RWPE1 (cell line): ENCODE measurements around the gene NINJ1.

Experiments
- CTCF ChIA-PET: fragments of 350-600 bp; sonication (Branson Sonifier 250); formaldehyde crosslinking; extraction: SDS; loops from one replicate; lab custom pipeline; 2021; lab: Yijun Ruan, JAX
- POLR2A ChIA-PET: fragments of 400-600 bp; formaldehyde crosslinking; extraction: SDS; loops from one replicate; lab custom pipeline; 2020; ENCODE audit warnings: antibody characterized with exemption; ENCODE audit not compliant: low non-redundant PET; lab: Yijun Ruan, JAX
- DNase-seq: peaks from one replicate; pipeline ENCODE4 v3.0.0; 2012; ENCODE audit warnings: low spot score
- H3K27ac ChIP-seq: fragments of 450-650 bp; 2 replicates; pipeline ENCODE4 v1.5.1; 2017
- CTCF ChIP-seq: fragments of 450-650 bp; conservative IDR thresholded peaks from 2 replicates; pipeline ENCODE4 v1.5.1; 2017; ENCODE audit warnings: low read depth, mild to moderate bottlenecking

The NINJ1 gene

GRCh38 chr9:93128011-93128714, 5.9 kb downstream of the NINJ1 start:
- ChIA-PET POLR2A (no interaction called here), CTCF (interaction anchor here (0.5 to 1.4 kb wide), 6 partner anchors 8 to 177 kb away, joined by 3 to 5 read pairs (median 4); no protein-coding TSS in a partner anchor)
- DNase-seq, result no peak
- H3K27ac ChIP-seq, result peak overlapping the region; percentile 94
- TF ChIP-seq CTCF, result no peak

- ChIA-PET POLR2A (no interaction called here), CTCF (interaction anchor here (0.5 to 1.0 kb wide), 6 partner anchors 10 to 177 kb away, joined by 3 to 5 read pairs (median 3); no protein-coding TSS in a partner anchor)
- peak overlapping the region; percentile 94 for H3K27ac ChIP-seq
- TF ChIP-seq CTCF, result no peak
- DNase-seq, result no peak
Measured at GRCh38 chr9:93127395-93127911, 6.6 kb downstream of the NINJ1 start.

GRCh38 chr9:93126825-93127368, 7.2 kb downstream of the NINJ1 start:
- H3K27ac ChIP-seq, result peak overlapping the region; percentile 94
- TF ChIP-seq CTCF, result no peak
- ChIA-PET POLR2A (no interaction called here), CTCF (interaction anchor here (0.8 to 0.9 kb wide), 2 partner anchors 18 to 178 kb away, joined by 3 read pairs; no protein-coding TSS in a partner anchor)
- DNase-seq, result no peak

- no peak for DNase-seq
- no peak for TF ChIP-seq CTCF
- ChIA-PET POLR2A (no interaction called here), CTCF (no interaction called here)
- H3K27ac ChIP-seq, result peak overlapping the region; percentile 94
Measured at GRCh38 chr9:93126151-93126781, 7.8 kb downstream of the NINJ1 start.

- ChIA-PET CTCF (interaction anchor here (0.6 to 1.3 kb wide), 2 partner anchors 16 to 138 kb away, joined by 3 to 6 read pairs; no protein-coding TSS in a partner anchor), POLR2A (interaction anchor here (0.6 kb wide), 1 partner anchor 9 kb away, joined by 3 read pairs; the partner anchor contains the start of gene NINJ1)
- TF ChIP-seq CTCF, result no peak
- DNase-seq, result no peak
- H3K27ac ChIP-seq, result peak overlapping the region; percentile 94
Measured at GRCh38 chr9:93125331-93125894, 8.6 kb downstream of the NINJ1 start.

- CTCF ChIA-PET, result interaction anchor here (1.3 kb wide), 1 partner anchor 16 kb away, joined by 6 read pairs; no protein-coding TSS in a partner anchor
- DNase-seq, result no peak
- peak overlapping the region; percentile 94 for H3K27ac ChIP-seq
- POLR2A ChIA-PET, result interaction anchor here (0.6 kb wide), 1 partner anchor 9 kb away, joined by 3 read pairs; the partner anchor contains the start of gene NINJ1
- TF ChIP-seq CTCF, result no peak
Measured at GRCh38 chr9:93124793-93125192, 9.3 kb downstream of the NINJ1 start.
